SJCRH30 (cell line): ENCODE data around the gene FAIM. TPM values are rescaled to one million over a fixed set of nuclear protein-coding genes. Genes with fewer than 3 reads are reported as not detected.
A peak's percentile ranks its signal among the peaks of the same experiment; 100 is the strongest.
"Not testable (repeated sequence)": the region's sequence is repeated elsewhere in the genome, so short reads cannot be mapped to it uniquely, and the experiment has no call there.

Experiments
- DNase-seq, 2 experiments: peaks; one replicate each; pipeline ENCODE4 v3.0.0-alpha.2; 2015 to 2020
- H3K27ac ChIP-seq: fragments of 250-450 bp; sonication (Bioruptor Pico); 2 replicates; pipeline ENCODE4 v1.5.1; 2020; ENCODE audit warnings: mild to moderate bottlenecking, moderate library complexity
- H3K27me3 ChIP-seq: fragments of 250-450 bp; sonication (Bioruptor Pico); 2 replicates; pipeline ENCODE4 v1.5.1; 2020; ENCODE audit warnings: mild to moderate bottlenecking, moderate library complexity
- H3K36me3 ChIP-seq: fragments of 250-450 bp; sonication (Bioruptor Pico); 2 replicates; pipeline ENCODE4 v1.5.1; 2020; ENCODE audit warnings: mild to moderate bottlenecking, moderate library complexity
- H3K4me1 ChIP-seq: fragments of 250-450 bp; sonication (Bioruptor Pico); 2 replicates; pipeline ENCODE4 v1.5.1; 2020; ENCODE audit warnings: mild to moderate bottlenecking, moderate library complexity
- H3K4me3 ChIP-seq: fragments of 250-450 bp; sonication (Bioruptor Pico); 2 replicates; pipeline ENCODE4 v1.5.1; 2020; ENCODE audit warnings: mild to moderate bottlenecking, moderate library complexity
- H3K9me3 ChIP-seq: fragments of 250-450 bp; sonication (Bioruptor Pico); replicated peaks from 2 replicates; pipeline ENCODE4 v1.5.1; 2020; ENCODE audit warnings: mild to moderate bottlenecking, moderate library complexity
- total RNA-seq: library from RNA; depleted of rRNA; stranded (reverse); fragments of >200 nt; shearing (Covaris generic); gene quantifications from 2 replicates; pipeline ENCODE4 v1.2.3, GENCODE V29; 2014; rRNA removed

FAIM gene
- total RNA-seq: 26.6 TPM in 2 replicates

DNA sequence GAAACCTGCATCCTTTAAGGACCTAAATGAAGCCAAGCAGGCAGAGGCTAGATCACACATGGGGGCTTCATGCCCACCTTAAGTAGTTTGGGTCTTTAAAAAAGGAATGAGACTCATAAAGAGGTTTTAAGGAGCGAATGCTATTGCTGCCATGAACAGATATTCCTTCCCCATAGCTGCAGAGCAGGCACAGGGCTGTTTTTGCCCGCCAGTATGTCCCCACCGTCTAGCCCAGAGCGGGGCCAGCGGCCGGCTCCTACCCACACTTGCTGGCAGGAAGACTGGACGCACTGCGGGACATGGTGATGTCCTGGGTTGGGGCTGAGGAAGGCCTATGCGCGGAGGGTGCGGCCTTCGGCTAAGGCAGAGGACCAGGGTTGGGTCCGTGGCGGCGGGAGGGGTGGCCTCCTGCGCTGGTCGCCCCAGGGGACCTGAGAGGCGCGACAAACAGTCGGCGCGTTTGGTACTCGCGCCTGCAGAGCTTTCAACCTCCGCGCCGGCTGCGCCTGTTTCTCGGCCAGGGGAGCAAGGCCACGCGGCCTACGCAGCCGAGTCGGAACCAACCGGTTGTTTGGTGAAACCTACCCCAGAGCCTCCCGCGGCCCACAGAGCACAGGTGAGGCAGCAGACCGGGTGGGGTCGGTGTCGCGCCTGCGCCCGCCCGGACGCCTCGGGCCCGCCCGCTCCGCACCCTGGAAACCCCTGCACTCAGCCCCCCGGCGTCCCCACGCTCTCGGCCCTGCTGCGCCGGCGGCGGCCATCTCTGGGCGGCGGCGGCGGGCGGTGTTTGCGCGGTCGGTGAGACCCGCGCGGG lies at the start of gene FAIM:
Gene FAIM (plus strand): TSS at position 450 of the 814 bp plus-strand sequence. CDS start 10,956 bp downstream, outside the sequence.
- peak; percentile 79 to 83 for DNase-seq
- Histone ChIP-seq H3K27me3 (no peaks in the 10 kb centered on the region), H3K36me3 (no peaks in the 10 kb centered on the region), H3K27ac (peak within 1 kb of the TSS; percentile 71), H3K4me3 (peak within 1 kb of the TSS; percentile 69), H3K9me3 (no peaks in the 10 kb centered on the region), H3K4me1 (peaks cover 6% of the 10 kb centered on the region; the same call in 1 of the 2 replicates)

GRCh38 chr3:138559134-138559533 lies 49.4 kb upstream of the FAIM start:
- Histone ChIP-seq H3K4me1 (no peaks in the 10 kb centered on the region), H3K36me3 (0 out of 2 replicates have a peak, but pooled peaks cover 5% of the 10 kb centered on the region), H3K4me3 (no peak overlapping the region), H3K9me3 (peaks cover 9% of the 10 kb centered on the region), H3K27ac (no peak overlapping the region), H3K27me3 (no peaks in the 10 kb centered on the region)
- DNase-seq: no peak

DNA sequence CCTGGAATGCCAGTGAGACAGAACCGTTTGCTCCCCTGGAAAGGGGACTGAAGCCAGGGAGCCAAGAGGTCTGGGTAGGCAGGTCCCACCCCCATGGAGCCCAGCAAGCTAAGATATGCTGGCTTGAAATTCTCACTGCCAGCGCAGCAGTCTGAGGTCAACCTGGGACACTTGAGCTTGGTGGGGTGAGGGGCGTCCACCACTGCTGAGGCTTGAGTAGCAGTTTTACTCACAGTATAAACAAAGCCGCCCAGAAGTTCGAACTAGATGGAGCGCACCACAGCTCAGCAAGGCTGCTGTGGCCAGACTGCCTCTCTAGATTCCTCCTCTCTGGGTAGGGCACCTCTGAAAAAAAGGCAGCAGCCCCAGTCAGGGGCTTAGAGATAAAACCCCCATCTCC lies 48.1 kb upstream of the FAIM start:
- Histone ChIP-seq H3K27ac (no peak overlapping the region), H3K36me3 (0 out of 2 replicates have a peak, but pooled peaks cover 3% of the 10 kb centered on the region), H3K4me1 (no peaks in the 10 kb centered on the region), H3K9me3 (peaks cover 7% of the 10 kb centered on the region), H3K27me3 (no peaks in the 10 kb centered on the region), H3K4me3 (no peak overlapping the region)
- DNase-seq: no peak

DNA sequence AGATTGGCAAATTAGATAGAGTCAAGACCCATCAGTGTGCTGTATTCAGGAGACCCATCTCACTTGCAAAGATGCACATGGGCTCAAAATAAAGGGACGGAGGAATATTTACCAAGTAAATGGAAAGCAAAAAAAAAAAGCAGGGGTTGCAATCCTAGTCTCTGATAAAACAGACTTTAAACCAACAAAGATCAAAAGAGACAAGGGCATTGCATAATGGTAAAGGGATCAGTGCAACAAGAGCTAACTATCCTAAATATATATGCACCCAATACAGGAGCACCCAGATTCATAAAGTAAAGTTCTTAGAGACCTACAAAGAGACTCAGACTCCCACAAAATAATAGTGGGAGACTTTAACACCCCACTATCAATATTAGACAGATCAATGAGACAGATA lies 45.7 kb upstream of the FAIM start:
- DNase-seq, H3K4me1 ChIP-seq, H3K27ac ChIP-seq, H3K27me3 ChIP-seq, H3K36me3 ChIP-seq, H3K4me3 ChIP-seq, H3K9me3 ChIP-seq: not testable (repeated sequence)

DNA sequence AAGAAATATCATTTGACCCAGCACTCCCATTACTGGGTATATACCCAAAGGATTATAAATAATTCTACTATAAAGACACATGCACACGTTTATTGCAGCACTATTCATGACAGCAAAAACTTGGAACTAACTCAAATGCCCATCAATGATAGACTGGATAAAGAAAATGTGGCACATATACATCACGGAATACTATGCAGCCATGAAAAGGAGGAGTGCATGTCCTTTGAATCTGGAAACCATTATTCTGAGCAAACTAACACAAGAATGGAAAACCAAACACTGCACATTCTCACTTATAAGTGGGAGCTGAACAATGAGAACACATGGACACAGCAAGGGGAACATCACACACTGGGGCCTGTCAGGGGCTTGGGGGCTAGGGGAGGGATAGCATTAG lies 42.3 kb upstream of the FAIM start:
- H3K27me3 ChIP-seq, H3K27ac ChIP-seq, H3K4me3 ChIP-seq, DNase-seq, H3K9me3 ChIP-seq, H3K36me3 ChIP-seq, H3K4me1 ChIP-seq: not testable (repeated sequence)

- no peak overlapping the region for H3K4me3 ChIP-seq
- H3K4me1 ChIP-seq: no peaks in the 10 kb centered on the region
- peaks cover 2% of the 10 kb centered on the region; the same call in 1 of the 2 replicates for H3K36me3 ChIP-seq
- no peak for DNase-seq
- no peaks in the 10 kb centered on the region for H3K27me3 ChIP-seq
- no peaks in the 10 kb centered on the region for H3K9me3 ChIP-seq
- H3K27ac ChIP-seq: no peak overlapping the region
These were observed 41.2 kb upstream of the FAIM start for GRCh38 chr3:138567403-138567802.

GRCh38 chr3:138569090-138569489 lies 39.5 kb upstream of the FAIM start:
- H3K9me3 ChIP-seq: 0 out of 2 replicates have a peak, but pooled peaks cover 5% of the 10 kb centered on the region
- H3K27me3 ChIP-seq: no peaks in the 10 kb centered on the region
- no peaks in the 10 kb centered on the region for H3K4me1 ChIP-seq
- DNase-seq: no peak
- H3K27ac ChIP-seq: no peak overlapping the region
- H3K36me3 ChIP-seq: peaks cover 5% of the 10 kb centered on the region; the same call in 1 of the 2 replicates
- no peak overlapping the region for H3K4me3 ChIP-seq

- not testable (repeated sequence) for H3K27ac ChIP-seq, DNase-seq, H3K4me1 ChIP-seq, H3K4me3 ChIP-seq, H3K27me3 ChIP-seq, H3K9me3 ChIP-seq, H3K36me3 ChIP-seq
These were observed 38.9 kb upstream of the FAIM start for GRCh38 chr3:138569624-138570023.

DNA sequence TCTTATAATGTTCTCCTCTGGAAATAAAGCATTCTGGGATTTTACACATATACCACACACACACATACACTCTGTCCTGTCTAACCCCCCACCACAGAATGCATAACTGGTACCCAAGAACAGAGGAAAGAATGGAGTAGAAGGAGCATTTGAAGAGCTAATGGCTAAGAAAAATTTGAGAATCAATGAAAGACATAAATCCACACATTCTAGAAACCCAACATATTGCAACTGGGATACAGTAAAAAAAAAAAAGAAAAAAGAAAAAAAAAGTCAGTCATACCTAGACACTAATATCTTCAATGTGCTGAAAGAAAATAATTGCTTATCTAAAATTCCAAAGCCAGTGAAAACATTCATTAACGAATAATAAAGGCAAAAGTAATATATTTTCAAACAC lies 35.4 kb upstream of the FAIM start:
- peaks cover 3% of the 10 kb centered on the region; the same call in 1 of the 2 replicates for H3K36me3 ChIP-seq
- DNase-seq: no peak
- H3K27me3 ChIP-seq: no peaks in the 10 kb centered on the region
- no peak overlapping the region for H3K27ac ChIP-seq
- H3K4me3 ChIP-seq: no peak overlapping the region
- H3K9me3 ChIP-seq: peaks cover 5% of the 10 kb centered on the region; the same call in 1 of the 2 replicates
- no peaks in the 10 kb centered on the region for H3K4me1 ChIP-seq

GRCh38 chr3:138578141-138578540 lies 30.4 kb upstream of the FAIM start:
- Histone ChIP-seq H3K4me3 (no peak overlapping the region), H3K4me1 (no peaks in the 10 kb centered on the region), H3K27ac (no peak overlapping the region), H3K36me3 (peaks cover 8% of the 10 kb centered on the region; the same call in 1 of the 2 replicates), H3K9me3 (peaks cover 5% of the 10 kb centered on the region; the same call in 1 of the 2 replicates), H3K27me3 (no peaks in the 10 kb centered on the region)
- no peak for DNase-seq

DNA sequence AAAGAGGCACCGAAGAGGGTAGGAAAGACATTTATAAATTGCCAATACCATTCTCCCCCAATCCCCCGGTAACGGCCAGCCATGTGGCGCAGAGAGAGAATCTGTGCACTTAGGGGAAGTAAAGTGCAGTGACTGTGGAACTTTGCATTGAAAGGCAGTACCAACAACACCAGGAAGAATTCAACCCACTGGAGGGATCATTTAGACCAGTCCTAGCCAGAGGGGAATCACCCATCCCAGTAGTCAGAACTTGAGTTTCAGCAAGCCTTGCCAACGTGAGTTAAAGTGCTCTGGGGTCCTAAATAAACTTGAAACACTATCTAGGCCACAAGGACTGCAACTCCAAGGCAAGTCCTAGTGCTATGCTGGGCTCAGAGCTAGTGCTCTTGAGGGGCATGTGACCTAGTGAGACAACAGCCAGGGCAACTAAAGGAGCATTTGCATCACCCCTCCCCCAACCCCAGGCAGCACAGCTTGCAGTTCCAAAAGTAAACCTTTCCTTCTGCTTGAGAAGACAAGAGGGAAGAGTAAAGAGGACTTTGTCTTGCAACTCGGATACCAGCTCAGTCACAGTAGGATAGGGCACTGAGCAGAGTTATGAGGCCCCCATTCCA lies 29.5 kb upstream of the FAIM start:
- H3K27ac ChIP-seq: no peak overlapping the region
- DNase-seq: no peak
- H3K27me3 ChIP-seq: no peaks in the 10 kb centered on the region
- H3K4me1 ChIP-seq: no peaks in the 10 kb centered on the region
- peaks cover 9% of the 10 kb centered on the region; the same call in 1 of the 2 replicates for H3K36me3 ChIP-seq
- no peak overlapping the region for H3K4me3 ChIP-seq
- H3K9me3 ChIP-seq: no peaks in the 10 kb centered on the region; the same call in 1 of the 2 replicates

GRCh38 chr3:138587374-138587773 lies 21.2 kb upstream of the FAIM start:
- peaks cover 12% of the 10 kb centered on the region for H3K36me3 ChIP-seq
- H3K4me1 ChIP-seq: no peaks in the 10 kb centered on the region
- no peak overlapping the region for H3K27ac ChIP-seq
- DNase-seq: no peak
- no peaks in the 10 kb centered on the region for H3K27me3 ChIP-seq
- no peaks in the 10 kb centered on the region for H3K9me3 ChIP-seq
- H3K4me3 ChIP-seq: no peak overlapping the region

DNA sequence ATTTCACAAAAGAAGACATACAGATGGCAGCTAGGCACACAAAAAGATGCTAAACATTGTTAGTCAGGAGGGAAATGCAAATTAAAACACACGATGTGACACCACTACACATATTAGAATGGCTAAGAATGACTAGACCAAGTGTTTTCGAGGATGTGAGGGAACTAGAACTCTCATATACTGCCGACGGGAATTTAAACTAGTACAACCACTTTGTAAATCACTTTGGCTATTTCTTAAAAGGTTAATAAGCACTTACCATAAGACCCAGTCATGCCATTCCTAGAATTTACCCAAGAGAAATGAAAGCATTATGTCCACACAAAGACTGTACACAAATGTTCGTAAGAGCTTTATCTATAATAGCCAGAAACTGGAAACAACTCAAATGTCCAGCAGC lies 20.1 kb upstream of the FAIM start:
- Histone ChIP-seq H3K9me3 (no peaks in the 10 kb centered on the region), H3K27ac (no peak overlapping the region), H3K36me3 (peaks cover 10% of the 10 kb centered on the region), H3K27me3 (no peaks in the 10 kb centered on the region), H3K4me1 (0 out of 2 replicates have a peak, but pooled peaks cover 2% of the 10 kb centered on the region), H3K4me3 (no peak overlapping the region)
- DNase-seq: no peak

DNA sequence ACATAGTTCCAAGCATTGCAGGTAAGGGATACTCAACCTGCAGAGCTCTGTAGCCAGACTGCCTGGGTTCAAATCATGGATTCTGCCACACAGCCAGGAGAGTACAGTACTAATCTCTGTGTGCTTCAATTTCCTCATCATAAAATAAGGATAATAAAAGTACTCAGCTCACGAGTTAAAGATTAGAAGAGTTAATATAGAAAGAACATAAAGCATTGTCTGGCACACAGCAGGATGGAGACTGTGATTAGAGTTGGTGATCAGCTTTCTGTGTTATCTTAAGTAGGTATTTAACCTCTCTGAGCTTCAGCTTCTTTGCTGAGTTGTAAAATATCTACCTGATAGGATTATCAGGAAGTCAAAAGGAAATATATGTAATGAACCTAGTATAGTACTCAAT lies 17.2 kb upstream of the FAIM start:
- Histone ChIP-seq H3K27ac (no peak overlapping the region), H3K27me3 (no peaks in the 10 kb centered on the region), H3K36me3 (peaks cover 7% of the 10 kb centered on the region), H3K9me3 (no peaks in the 10 kb centered on the region), H3K4me3 (no peak overlapping the region), H3K4me1 (peaks cover 2% of the 10 kb centered on the region; the same call in 1 of the 2 replicates)
- no peak for DNase-seq

- Histone ChIP-seq H3K4me1 (peaks cover 2% of the 10 kb centered on the region; the same call in 1 of the 2 replicates), H3K27me3 (no peaks in the 10 kb centered on the region), H3K4me3 (peak overlapping the region; percentile 85), H3K9me3 (no peaks in the 10 kb centered on the region), H3K36me3 (peaks cover 3% of the 10 kb centered on the region; the same call in 1 of the 2 replicates), H3K27ac (peak overlapping the region; percentile 81)
- DNase-seq: no peak
These were observed 15.0 kb upstream of the FAIM start for GRCh38 chr3:138593488-138594149.
